GM19328 (cell line): Measurements from ENCODE around the gene NAP1L4.

Source experiments
- ATAC-seq: cut with Tn5 transposase; IDR thresholded peaks from one replicate; pipeline ENCODE4 v1.9.1; 2021; ENCODE audit warnings: mild to moderate bottlenecking, moderate library complexity; ENCODE audit not compliant: unreplicated experiment

NAP1L4 gene

DNA sequence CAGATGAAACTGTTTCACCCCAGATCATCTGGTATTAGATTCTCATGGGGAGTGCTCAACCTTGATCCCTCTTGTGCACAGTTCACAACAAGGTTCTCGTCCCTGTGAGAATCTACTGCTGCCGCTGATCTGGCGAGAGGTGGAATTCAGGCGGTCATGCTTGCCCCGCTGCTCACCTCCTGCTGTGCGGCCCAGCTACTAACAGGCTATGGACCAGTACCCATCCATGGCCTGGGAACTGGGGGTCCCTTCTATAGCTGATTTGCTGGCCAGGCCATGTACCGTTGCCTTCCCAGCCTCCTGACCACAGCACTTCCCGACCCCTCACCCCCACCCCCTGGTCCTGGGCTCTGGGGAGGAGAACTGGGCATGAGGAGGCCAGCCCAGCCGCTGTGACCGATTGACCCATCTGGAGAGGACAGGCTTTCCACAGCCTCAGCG lies 65.5 kb downstream of the NAP1L4 start:
- ATAC-seq: no peak

GRCh38 chr11:2924821-2925675 lies 67.1 kb downstream of the NAP1L4 start:
- no peak for ATAC-seq

- no peak for ATAC-seq
Observed at GRCh38 chr11:2924381-2924780, 67.7 kb downstream of the NAP1L4 start.

DNA sequence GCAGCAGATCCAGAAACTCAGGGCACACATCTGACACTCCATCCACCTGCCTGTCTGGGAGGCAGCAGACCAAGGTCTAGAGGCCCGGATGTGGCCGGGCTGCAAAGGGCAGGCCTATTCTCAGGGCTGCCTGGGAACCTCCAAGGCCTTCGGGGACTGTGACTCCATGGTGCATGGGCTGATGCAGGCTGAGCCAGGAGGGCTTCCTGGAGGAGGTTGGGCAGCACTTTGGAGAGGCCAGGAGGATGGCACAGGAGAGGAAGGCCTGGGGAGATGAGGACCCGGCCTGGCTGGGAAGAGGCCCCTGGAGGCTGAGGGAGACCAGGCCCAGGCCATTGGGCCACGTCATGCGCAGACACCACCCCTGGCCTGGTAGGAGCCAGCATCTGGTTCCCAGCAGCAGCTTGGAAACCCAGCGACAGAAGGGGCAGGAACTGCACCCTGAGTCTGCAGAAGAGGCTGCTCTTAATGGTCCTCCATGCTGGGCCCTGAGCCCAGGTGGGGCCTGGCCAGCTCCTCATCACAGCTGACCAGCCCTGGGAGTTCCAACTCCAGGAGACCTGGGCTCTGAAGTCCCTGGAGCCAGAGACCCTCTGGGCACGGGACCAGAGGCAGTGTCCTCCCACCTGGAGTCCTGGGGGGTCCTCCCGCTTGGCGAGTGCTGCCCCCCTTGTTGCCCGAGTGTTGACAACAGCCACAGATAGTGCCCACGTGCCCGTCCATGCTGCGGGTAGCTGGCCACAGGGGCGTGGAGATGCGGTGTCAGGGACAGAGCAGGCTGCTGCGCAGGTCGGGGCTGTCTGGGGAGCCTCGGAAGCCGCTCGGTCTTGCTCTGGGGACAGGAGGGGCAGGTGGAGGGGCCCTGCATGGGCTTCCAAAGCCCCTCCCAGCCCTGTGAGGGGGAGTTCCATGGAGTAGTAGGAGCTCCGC lies 68.4 kb downstream of the NAP1L4 start:
- no peak for ATAC-seq

- no peak for ATAC-seq
Observed at GRCh38 chr11:2922655-2923054, 69.5 kb downstream of the NAP1L4 start.

DNA sequence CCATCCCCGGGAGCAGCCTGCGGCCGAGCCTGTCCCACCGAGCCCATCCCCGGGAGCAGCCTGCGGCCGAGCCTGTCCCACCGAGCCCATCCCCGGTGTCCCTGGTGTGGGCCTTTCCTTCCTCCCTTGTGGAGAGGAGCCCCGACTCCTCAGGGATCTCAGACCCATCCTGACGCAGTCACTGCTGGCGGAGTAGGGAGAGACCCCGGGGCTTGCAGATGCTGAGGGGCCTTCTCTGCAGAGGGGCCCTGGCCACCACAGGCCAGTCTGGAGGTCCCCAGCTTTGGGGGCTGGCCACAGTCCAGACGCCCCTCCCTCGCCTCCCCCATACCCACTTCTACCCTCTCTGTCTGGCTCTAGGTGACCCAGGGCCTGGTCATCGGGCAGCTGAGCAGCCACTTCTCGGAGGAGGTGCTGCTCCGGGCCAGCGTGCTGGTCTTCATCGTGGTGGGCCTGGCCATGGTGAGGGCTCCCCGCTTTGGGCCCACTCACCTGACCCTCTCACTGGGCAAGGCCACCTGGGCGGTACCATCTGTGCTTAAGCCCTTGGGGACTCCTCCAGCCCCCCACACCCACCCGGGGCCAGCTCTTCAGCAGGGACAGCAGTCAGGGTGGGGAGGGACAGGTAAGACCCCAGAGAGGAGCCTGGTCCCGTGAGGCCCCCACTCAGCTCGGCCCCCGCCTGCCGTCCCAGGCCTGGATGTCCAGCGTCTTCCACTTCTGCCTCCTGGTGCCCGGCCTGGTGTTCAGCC lies 70.2 kb downstream of the NAP1L4 start:
- no peak for ATAC-seq

GRCh38 chr11:2921261-2921660 lies 70.9 kb downstream of the NAP1L4 start:
- no peak for ATAC-seq

- no peak for ATAC-seq
Observed at GRCh38 chr11:2920343-2920742, 71.8 kb downstream of the NAP1L4 start.

DNA sequence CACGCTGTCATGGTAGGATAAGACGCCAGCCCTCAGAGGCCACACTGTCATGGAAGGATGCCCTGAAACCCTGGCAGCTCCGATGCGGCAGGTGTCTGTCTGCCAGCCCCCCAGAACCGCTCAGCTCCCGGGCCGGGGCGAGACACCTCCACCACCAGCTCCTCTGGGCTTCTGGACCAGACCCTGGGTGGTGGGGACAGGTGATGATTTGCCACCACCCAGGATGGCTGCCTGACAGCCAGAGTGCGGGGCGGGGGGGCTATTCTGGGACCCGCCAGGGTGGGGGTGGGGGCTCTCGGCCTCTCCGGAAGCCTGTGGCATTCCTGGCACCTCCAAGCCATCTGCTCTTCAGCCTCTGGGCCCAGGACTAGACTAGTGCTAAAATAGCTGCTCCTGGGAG lies 72.3 kb downstream of the NAP1L4 start:
- ATAC-seq: no peak

DNA sequence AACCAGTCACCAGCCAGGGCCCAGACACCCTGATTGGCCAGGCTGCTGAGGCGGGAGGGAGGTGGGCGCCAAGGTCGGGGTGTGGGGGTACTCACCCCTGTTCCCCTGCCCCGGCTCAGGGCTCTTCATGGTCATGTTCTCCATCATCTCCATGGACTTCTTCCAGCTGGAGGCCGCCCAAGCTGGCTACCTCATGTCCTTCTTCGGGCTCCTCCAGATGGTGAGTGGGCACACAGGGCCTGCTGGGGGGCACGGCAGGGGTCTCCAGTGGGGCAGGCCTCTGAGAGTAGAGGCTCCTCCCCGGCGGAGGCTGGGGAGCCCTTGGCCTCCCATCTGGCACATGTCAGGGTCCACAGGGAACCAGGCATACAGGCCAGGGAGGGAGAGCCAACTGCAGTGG lies 72.9 kb downstream of the NAP1L4 start:
- ATAC-seq: no peak

DNA sequence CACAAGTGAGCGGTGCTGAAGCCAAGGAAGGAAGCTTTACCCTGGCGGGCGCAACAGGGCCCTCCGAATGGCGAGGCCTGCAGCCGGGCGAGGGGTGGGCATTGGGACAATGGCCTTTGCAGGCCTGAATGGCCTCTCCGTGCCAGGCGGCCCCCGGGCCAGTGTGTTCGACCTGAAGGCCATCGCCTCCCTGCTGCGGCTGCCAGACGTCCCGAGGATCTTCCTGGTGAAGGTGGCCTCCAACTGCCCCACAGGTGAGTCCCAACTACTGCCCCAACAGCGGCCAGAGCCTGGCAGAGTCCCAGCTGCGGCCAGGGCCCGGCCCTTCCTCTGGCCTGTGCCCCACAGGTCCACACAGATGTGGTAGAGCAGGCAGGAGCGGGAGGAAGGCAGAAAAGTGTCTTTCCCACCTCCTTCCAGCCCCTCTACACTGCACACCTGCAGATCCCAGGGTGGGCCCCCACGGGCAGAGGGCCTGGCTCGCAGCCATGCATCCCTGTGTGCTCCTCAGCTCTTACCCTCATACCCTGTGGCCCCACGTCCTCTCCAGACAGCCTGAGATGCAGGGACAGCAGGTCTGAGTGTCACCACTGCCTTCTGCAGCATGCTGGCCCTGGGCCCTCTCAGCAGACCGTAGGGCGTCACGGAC lies 74.2 kb downstream of the NAP1L4 start:
- ATAC-seq: no peak

DNA sequence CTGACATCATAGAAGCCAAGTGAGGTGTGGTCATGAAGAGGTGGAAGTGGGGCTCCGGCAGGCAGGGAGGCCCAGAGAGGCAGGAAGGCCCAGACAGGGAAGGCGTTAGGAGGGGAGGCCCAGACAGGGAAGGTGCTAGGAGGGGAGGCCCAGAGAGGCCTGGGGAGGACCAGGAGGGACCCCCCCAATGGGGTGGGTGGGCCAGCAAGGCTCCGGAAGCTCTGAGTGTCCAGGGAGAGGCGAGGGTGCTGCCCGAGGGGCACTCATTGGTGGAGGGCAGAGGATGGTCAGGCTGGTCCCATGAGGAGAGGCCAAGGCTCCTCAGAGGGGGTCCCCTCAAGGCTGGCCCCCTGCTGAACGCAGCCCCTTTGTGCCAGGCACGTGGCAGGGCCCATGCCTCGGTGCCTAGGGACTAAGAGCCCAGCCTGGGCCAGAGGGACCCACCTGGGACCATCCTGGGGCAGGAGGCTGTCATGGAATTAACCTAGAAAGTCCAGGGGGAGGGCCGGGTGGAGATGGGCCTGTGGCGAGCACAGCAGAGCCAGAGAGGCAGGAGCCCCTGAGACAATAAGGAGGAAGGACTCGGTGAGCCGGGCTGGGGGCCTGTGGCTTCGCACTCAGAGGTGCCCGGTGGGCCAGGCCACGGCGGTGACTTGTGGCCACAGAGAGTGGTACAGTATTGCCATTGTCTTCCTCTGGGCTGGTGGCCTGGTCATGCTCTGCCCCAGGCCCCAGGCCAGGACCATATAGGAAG lies 75.1 kb downstream of the NAP1L4 start:
- no peak for ATAC-seq

DNA sequence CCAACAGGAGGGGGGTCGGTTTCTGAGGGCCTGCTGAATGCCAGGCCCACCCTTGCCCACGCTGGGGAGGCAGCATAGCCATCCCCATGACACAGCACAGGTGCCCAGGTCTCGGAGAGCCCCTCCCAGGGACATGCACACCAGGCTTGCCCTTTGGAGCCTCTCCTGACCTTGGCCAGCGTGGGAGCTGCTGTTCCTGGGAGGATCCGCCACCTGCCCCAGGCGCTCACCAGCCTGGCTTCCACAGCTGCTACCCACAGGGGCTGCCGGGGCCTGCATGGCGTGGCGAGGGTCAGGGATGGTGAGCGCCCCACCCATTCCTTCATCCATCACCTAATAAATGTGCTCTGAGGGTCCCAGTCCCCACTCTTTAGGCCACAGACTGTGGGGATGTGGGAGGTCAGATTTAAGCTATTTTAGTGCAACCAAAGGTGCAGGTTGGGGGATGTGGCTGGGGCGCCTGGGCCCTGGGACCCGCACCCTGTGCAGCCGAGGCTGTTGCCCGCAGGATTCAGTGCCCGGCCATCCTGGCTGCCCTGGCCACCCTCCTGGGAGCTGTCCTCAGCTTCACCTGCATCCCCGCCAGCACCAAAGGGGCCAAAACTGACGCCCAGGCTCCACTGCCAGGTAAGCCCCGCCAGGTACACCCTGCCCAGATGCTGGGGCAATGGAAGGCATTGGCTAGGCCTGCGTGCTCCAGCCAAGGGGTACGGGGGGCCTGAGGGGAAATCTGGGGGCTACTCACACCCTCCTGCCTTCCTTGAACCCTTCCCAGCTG lies 75.8 kb downstream of the NAP1L4 start:
- ATAC-seq: no peak

GRCh38 chr11:2915473-2915872 lies 76.7 kb downstream of the NAP1L4 start:
- no peak for ATAC-seq

GRCh38 chr11:2914455-2915195 lies 77.5 kb downstream of the NAP1L4 start:
- ATAC-seq: no peak

GRCh38 chr11:2913776-2914175 lies 78.4 kb downstream of the NAP1L4 start:
- no peak for ATAC-seq

DNA sequence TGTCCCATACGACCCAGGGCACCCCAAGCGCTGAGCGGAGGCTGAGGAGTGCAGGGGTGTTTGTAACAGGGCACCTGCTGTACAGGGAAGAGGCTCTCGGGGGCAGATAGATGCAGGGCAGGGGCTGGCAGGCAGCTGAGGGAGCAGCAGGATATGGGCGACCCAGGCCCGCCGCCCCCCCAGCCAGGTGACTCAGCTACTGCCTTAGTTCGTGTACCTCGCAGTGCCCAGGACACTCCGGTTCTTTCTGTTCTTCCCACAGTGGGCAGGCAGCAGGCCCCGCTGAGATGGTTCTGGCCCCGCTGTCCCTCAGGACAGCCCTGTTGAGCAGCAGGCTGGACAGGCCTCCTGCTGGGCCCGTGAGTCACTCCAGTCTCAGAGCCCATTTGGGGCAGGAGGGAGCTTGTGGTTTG lies 79.1 kb downstream of the NAP1L4 start:
- no peak for ATAC-seq

DNA sequence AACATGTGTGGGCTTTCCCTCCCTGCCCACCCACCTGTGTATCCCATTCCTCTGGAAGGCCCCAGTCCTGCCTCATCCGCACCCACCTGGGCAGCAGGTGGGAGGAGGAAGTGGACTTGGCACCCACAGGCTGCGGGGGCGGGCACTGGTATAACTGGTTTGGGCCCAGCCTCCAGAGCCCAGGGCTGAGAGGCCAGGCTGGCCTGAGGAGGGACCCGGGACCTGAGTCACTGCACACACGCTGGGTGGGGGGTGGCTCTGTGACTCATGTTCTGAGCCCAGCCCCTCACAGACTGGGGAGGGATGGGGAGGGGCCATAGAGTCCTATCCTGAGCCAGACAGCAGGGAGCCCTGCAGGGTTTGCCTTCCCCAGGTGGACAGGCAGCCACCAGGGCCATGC lies 79.6 kb downstream of the NAP1L4 start:
- ATAC-seq: no peak
